ENCODE data around the gene PLGLB2. TPM values are rescaled to one million over a fixed set of nuclear protein-coding genes. Genes with fewer than 3 reads are reported as not detected.
"Not testable (repeated sequence)": the region's sequence is repeated elsewhere in the genome, so short reads cannot be mapped to it uniquely, and the experiment has no call there.

Gene PLGLB2
- polyA plus RNA-seq, 3 donors = 2.8 TPM; not detected in 2

DNA sequence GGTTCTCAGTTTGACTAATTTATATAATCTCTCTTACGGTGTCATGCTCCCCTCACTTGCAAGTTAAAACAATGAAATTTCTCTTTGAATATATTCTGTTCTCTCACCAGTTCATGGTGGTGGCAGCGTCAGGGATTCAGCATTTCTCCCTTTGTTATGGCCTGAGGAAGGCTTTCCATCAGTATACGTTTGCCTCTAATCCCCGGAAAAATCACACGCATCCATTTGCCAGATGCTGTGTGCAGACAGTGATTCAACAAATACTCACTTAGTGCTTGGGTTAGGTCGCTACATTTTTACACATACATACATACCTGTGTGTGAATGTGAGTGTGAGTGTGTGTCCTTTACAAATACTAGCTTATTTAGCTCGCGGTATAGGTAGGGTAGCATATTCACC is 637 bp downstream of the PLGLB2 start:
- H3K4me3 ChIP-seq (replicated peaks in 1 of 3; ENCODE audit: low read depth in 2 of 3, low read length in 3 of 3); H2AFZ ChIP-seq (ENCODE audit: insufficient read depth, low read depth, low read length, poor library complexity, severe bottlenecking); H4K20me1 ChIP-seq (ENCODE audit: insufficient read depth, low read length); H3K4me1 Mint-ChIP-seq; H3K9me3 ChIP-seq (replicated peaks in 1 of 2; ENCODE audit: control insufficient read depth in 1 of 2, insufficient read depth in 1 of 2, low read length in 2 of 2); intact Hi-C loops (cut with micrococcal nuclease); H3K27ac ChIP-seq (ENCODE audit: low read depth in 1 of 2, low read length in 2 of 2); H3K79me2 ChIP-seq (ENCODE audit: insufficient read depth, low read length); H3K27ac Mint-ChIP-seq; H3K27me3 ChIP-seq (ENCODE audit: control insufficient read depth in 2 of 2, insufficient read depth in 2 of 2, low read length in 2 of 2); H3K36me3 Mint-ChIP-seq; H3K36me3 ChIP-seq (replicated peaks in 1 of 2; ENCODE audit: control insufficient read depth in 1 of 2, insufficient read depth in 2 of 2, low read length in 2 of 2); H3K4me1 ChIP-seq (ENCODE audit: control insufficient read depth in 1 of 2, insufficient read depth in 2 of 2, low read length in 2 of 2); DNase-seq; H3K9me3 Mint-ChIP-seq; H3K4me3 Mint-ChIP-seq; H3K9ac ChIP-seq (ENCODE audit: insufficient read depth, low read length, poor library complexity, severe bottlenecking); H3K4me2 ChIP-seq (replicated peaks; ENCODE audit: extremely low read depth, low read length, poor library complexity, severe bottlenecking); H3K27me3 Mint-ChIP-seq (ENCODE audit: low read depth in 3 of 3): not testable (repeated sequence)
- WGBS (ENCODE audit: insufficient coverage) = no CpG with 5 or more reads among the region's 8 CpGs

DNA sequence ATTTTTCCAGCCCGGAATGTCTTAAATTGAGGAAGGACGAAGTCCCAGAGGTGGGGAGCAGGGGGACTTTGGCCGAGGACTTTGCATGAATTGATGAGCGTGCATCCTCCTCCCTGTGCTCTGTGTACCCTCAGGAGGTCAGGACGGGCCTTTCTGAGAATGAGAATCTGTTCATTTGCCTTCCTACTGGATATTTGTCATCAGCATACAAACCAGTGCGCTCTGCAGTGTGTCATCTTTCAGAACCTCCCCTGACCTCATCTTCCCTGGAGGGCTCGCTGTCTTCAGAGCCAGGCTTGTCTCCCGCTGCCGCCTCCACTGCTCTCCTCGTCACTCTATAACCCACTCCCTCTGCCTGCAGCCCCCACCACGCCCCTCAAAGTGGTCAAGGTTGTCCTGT is 2.7 kb downstream of the PLGLB2 start:
- H2AFZ ChIP-seq (ENCODE audit: insufficient read depth, low read depth, low read length, poor library complexity, severe bottlenecking); H4K20me1 ChIP-seq (ENCODE audit: insufficient read depth, low read length); H3K4me3 Mint-ChIP-seq; intact Hi-C loops (cut with micrococcal nuclease); H3K79me2 ChIP-seq (ENCODE audit: insufficient read depth, low read length); H3K9me3 ChIP-seq (replicated peaks in 1 of 2; ENCODE audit: control insufficient read depth in 1 of 2, insufficient read depth in 1 of 2, low read length in 2 of 2); H3K4me1 Mint-ChIP-seq; DNase-seq; H3K27me3 Mint-ChIP-seq (ENCODE audit: low read depth in 3 of 3); H3K36me3 ChIP-seq (replicated peaks in 1 of 2; ENCODE audit: control insufficient read depth in 1 of 2, insufficient read depth in 2 of 2, low read length in 2 of 2); H3K36me3 Mint-ChIP-seq; H3K9me3 Mint-ChIP-seq; H3K27me3 ChIP-seq (ENCODE audit: control insufficient read depth in 2 of 2, insufficient read depth in 2 of 2, low read length in 2 of 2); H3K4me2 ChIP-seq (replicated peaks; ENCODE audit: extremely low read depth, low read length, poor library complexity, severe bottlenecking); H3K4me1 ChIP-seq (ENCODE audit: control insufficient read depth in 1 of 2, insufficient read depth in 2 of 2, low read length in 2 of 2); H3K9ac ChIP-seq (ENCODE audit: insufficient read depth, low read length, poor library complexity, severe bottlenecking); H3K27ac ChIP-seq (ENCODE audit: low read depth in 1 of 2, low read length in 2 of 2); H3K27ac Mint-ChIP-seq; H3K4me3 ChIP-seq (replicated peaks in 1 of 3; ENCODE audit: low read depth in 2 of 3, low read length in 3 of 3): not testable (repeated sequence)
- no CpG with 5 or more reads among the region's 11 CpGs for WGBS (ENCODE audit: insufficient coverage)

DNA sequence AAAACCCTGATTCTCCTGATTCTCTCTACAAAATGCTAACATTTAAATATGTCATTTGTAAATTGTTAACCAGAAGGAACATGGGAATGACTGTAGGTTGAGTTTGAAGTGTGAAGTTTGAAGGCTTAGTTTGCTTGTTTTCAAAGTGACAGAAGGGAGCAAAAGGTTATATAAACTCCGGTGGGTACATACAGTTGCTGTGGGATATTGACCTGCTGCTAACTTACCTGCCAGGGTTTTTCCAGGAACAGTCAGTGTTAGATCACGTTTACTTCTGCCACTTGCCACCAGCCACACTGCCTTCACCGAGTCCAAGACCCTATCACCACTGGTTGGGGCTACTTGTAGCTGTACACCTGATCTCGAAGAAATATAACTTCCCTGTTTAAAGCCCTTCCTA is 6.9 kb downstream of the PLGLB2 start:
- H3K4me1 Mint-ChIP-seq; H3K27ac Mint-ChIP-seq; H3K27me3 ChIP-seq (ENCODE audit: control insufficient read depth in 2 of 2, insufficient read depth in 2 of 2, low read length in 2 of 2); H3K27ac ChIP-seq (ENCODE audit: low read depth in 1 of 2, low read length in 2 of 2); H4K20me1 ChIP-seq (ENCODE audit: insufficient read depth, low read length); DNase-seq; H3K4me3 ChIP-seq (replicated peaks in 1 of 3; ENCODE audit: low read depth in 2 of 3, low read length in 3 of 3); H3K9me3 ChIP-seq (replicated peaks in 1 of 2; ENCODE audit: control insufficient read depth in 1 of 2, insufficient read depth in 1 of 2, low read length in 2 of 2); intact Hi-C loops (cut with micrococcal nuclease); H3K79me2 ChIP-seq (ENCODE audit: insufficient read depth, low read length); H3K36me3 Mint-ChIP-seq; H3K36me3 ChIP-seq (replicated peaks in 1 of 2; ENCODE audit: control insufficient read depth in 1 of 2, insufficient read depth in 2 of 2, low read length in 2 of 2); H3K9me3 Mint-ChIP-seq; H3K9ac ChIP-seq (ENCODE audit: insufficient read depth, low read length, poor library complexity, severe bottlenecking); H2AFZ ChIP-seq (ENCODE audit: insufficient read depth, low read depth, low read length, poor library complexity, severe bottlenecking); H3K4me2 ChIP-seq (replicated peaks; ENCODE audit: extremely low read depth, low read length, poor library complexity, severe bottlenecking); H3K27me3 Mint-ChIP-seq (ENCODE audit: low read depth in 3 of 3); H3K4me1 ChIP-seq (ENCODE audit: control insufficient read depth in 1 of 2, insufficient read depth in 2 of 2, low read length in 2 of 2); H3K4me3 Mint-ChIP-seq: not testable (repeated sequence)
- no CpG with 5 or more reads among the region's 4 CpGs for WGBS (ENCODE audit: insufficient coverage)

Other genes starting within 250 kb of the PLGLB2 start
- gene RGPD2, start 77.7 kb downstream of the PLGLB2 start, polyA plus RNA-seq = under 1 TPM; 0.09 to 0.30 (median 0.15) TPM

All from CD14-positive monocyte (primary cell).